Stimulated activated CD8-positive, alpha-beta memory T cell treated with anti-CD3 and anti-CD28 coated beads, Interleukin-12 subunit alpha, Interleukin-12 subunit beta, amount 100 ng/mL, for 1 hour (primary cell): ENCODE results near the gene C19orf44.
"Not testable (repeated sequence)": the region's sequence is repeated elsewhere in the genome, so short reads cannot be mapped to it uniquely, and the experiment has no call there.

Source experiments
- DNase-seq: peaks from one replicate; pipeline ENCODE4 v3.0.0-alpha.2; 2020; ENCODE audit warnings: low read depth

Gene C19orf44

DNA sequence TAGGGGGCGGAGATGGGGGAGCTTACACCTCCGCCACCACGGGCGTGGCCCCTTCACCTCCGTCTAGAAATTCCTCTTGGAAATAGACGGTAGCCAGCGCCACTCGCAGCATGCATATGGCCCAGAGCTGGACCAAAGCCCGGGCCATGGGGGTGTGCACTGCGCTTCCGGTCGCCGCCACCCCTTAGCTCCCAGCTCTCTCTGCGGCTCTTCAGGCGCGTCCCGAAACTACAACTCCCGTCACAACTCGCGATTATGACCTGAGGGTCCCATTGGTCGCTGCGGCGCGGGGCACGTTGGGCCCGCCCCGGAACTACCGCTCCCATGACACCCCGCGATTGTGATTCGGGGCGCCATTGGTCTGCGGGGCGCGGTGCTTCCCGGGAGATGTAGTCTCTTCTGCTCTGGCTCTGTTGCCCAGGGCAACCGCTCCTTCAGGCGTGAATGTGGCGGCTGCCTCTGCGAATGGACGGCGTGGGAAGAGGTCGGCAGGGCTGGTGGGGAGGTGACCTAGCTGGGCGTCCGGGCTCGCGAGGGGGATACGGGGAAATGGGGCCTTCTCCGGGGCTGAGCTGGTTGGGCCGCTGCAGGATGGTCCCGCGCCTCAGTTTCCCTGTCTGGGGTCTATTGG lies at the start of gene C19orf44, which contains the start of gene CALR3:
Gene C19orf44 (plus strand): TSS at position 413 of the 631 bp plus-strand sequence. CDS start 4,399 bp downstream, outside the sequence.
Gene CALR3 (minus strand): TSS at position 186 of the 631 bp plus-strand sequence. CDS start 38 bp downstream, at position 148.
- DNase-seq = peak; percentile 94

DNA sequence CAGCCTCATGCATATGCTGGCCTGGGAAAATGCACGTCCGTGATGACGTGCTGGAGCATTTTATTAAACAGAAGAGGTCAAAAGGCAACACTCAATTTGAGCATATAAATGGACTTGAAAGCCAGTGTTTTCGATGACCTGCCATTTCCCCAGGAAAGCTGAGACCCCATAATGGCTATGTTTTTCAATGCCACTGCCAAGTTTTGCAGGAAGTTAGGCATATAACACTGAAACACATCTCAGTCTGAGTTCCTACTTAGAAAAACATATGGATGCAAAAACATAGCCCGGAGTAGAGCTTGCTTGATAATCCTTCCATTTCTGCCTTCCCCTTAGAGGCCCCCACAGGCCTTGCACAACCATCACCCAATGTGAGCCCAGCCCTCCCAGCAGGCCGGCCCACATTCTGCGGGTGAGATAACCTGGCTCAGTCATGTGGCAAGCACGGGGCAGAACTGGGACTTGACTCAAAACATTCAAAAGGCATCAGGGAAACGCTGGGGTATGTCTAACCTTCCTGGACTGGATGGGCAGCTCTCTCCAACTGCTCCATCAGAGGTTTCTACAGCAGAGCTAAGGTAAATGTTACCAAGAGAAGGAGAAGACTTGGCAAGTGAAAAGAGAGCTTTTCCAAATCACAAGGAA lies 49.3 kb upstream of the C19orf44 start:
- DNase-seq = peak; percentile 14

DNA sequence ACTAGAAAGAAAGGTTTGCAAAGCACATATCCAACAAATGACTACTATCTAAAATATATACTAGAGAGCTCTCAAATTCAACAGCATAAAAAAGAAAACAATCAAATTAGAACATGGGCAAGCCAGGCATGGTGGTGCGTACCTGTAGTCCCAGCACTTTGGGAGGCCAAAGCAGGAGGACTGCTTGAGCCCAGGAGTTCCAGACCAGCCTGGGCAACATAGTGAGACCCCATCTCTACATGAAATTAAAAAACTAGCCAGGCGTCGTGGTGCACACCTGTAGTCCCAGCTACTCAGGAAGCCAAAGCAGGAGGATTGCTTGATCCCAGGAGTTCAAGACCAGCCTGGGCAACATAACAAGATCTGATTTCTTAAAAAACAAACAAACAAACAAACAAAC lies 47.3 kb upstream of the C19orf44 start:
- DNase-seq = not testable (repeated sequence)

DNA sequence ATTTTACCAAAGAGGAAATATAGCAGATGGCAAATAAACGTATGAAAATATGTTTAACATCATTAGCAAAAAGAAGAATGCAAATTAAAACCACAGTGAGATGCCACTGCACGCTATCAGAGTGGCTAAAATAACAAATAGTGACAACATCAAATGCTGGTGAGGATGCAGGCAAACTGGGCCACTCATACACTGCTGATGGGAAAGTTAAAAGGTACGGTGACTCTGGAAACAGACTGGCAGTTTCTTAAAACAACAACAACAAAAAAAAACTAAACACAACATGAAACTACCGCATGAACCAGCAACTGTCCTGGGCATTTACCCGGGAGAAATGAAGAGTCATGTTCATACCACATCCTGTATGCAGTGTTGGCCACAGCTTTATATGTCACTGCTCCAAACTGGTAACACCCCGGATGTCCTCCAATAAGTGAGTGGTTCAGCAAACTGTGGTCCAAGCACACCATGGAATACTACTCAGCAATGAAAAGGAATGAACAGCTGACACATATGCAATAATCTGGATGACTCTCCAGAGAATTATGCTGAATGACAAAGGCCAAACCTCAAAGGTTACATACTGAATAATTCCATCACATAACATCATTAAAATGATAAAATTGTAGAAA lies 46.7 kb upstream of the C19orf44 start:
- DNase-seq = peak; percentile 22

DNA sequence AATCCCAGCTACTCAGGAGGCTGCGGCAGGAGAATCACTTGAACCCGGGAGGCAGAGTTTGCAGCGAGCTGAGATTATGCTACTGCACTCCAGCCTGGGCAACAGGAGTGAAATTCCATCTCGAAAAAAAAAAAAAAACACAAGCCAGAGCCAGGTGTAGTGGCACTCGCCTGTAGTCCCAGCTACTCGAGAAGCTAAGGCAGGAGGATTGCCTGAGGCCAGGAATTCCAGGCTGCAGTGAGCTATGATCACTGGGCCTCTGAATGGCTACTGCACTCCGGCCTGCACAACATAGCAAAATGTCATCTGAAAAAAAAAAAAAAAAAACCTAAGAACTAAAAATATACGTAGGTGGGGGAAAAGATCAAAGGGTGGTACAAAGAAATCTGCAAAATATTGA lies 43.9 kb upstream of the C19orf44 start:
- DNase-seq = no peak

DNA sequence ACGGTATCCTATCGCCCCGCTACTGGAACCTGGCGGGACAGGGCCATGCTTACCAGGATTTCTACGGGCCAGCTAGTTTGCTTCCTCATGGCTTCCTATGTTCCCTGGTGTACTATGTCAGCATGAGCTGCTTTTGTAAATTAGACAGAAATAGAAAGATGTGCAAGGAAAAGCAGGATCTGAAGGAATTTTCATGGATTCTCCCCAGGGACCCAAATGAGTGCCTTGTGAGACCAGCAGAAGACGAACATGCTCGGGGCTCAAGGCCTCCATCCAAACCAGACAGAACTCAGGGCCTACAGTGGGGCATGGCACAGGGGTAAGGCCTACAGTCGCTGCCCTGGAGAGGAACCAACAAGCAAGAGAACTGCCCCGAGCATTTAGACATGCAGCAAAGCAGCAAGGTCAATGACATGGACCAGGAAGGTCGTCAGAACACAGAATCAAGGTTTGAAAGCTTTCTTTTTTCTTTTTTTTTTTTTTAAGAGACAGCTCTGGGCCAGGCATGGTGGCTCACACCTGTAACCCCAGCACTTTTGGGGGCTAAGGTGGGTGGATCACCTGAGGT lies 41.8 kb upstream of the C19orf44 start:
- no peak for DNase-seq

DNA sequence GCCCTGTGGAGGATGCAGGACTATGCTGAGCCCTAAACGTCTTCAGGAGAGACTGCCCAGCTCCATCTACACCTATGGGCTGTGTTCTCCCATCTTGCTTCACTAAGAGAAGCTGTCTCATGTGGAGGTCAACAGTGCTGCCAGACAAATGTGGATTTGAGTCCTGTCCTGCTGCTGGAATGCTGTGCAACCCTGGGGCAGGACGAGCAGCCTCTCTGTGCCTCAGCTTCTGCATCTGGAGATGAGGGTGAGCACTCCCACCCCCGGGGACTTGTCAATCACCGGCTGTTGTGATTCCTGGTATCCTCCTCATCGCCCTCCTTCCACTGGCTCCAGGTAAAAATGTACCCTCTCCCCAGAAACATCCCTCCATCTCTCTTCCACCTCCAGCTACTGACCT lies 40.7 kb upstream of the C19orf44 start:
- DNase-seq = no peak

DNA sequence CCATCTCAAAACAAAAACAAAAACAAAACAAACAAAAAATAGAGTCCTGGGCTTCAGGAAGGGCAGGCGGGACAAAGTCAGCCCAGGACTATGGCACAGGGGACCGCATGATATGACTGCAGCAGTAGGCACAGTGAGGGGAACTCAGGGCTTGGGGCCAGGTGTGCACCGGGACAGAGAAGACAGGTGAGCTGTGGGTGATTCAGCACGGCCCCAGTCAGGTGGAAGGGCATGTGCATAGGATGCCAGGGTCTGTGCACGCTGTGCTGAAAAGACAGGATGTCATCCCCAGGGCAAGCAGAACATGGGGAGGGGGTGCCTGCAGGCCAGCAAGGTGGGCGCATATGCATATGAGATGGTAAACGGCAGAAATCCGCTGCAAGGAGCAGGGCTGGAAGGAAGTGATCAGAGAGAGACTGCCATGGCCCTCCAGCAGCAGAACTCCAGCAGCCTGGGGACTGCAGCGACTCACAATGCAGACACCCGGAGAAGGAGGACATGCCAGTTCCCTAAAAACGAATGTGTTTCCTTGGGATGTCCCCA lies 39.5 kb upstream of the C19orf44 start:
- no peak for DNase-seq

DNA sequence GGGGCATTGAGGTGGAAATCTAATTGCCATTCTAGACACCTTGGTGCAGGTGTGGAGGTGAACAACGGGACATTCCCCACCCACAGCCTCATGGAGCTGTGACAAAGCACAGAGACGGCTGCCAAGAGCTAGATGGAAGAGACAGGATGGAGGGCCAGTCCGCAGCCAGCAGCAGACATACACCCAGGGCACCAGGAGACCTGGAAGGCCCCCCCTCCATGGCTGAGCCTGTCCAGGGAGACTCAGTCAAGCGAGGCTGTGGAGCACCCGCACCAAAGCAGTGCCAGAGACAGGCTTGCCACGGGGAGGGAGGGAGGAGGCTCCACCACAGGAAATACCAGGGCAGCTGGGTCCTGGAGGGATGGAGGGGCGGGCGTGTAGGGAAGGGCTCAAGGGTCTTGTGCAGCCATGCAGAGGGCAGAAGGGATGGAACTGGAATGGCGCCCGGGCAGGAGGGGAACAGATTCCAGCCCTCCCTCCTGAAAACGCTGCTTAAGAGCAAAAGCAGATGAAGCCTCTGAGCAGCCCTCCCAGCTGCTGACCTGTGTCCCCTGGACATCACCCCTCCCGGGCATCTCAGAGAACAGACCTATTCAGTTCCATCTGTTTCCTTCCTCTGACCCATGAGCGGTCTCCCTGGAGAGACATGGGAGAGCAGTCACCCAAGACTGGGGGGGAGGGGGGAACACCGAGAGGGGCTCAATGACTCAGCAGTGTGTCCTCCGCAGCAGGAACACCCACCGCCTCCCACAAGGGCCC lies 38.8 kb upstream of the C19orf44 start:
- DNase-seq = no peak

DNA sequence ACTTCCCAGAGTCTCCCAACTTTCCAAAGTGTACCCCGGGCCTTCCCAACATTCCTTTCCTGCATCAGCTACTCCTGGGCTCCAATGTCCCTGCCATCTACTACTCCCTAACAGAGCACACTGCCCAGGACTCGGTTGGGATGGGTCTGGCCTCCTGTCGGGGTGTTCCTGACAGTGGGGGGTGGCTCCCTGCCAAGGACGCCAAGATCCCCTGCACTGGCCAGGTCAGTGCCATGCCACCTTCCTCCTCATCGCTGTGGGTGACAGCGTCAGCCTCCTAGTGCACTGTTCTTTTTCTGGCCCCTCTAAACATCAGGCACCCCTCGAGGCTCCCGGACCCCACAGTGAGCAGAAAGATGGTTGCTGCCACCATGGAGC lies 38.3 kb upstream of the C19orf44 start:
- DNase-seq = no peak

DNA sequence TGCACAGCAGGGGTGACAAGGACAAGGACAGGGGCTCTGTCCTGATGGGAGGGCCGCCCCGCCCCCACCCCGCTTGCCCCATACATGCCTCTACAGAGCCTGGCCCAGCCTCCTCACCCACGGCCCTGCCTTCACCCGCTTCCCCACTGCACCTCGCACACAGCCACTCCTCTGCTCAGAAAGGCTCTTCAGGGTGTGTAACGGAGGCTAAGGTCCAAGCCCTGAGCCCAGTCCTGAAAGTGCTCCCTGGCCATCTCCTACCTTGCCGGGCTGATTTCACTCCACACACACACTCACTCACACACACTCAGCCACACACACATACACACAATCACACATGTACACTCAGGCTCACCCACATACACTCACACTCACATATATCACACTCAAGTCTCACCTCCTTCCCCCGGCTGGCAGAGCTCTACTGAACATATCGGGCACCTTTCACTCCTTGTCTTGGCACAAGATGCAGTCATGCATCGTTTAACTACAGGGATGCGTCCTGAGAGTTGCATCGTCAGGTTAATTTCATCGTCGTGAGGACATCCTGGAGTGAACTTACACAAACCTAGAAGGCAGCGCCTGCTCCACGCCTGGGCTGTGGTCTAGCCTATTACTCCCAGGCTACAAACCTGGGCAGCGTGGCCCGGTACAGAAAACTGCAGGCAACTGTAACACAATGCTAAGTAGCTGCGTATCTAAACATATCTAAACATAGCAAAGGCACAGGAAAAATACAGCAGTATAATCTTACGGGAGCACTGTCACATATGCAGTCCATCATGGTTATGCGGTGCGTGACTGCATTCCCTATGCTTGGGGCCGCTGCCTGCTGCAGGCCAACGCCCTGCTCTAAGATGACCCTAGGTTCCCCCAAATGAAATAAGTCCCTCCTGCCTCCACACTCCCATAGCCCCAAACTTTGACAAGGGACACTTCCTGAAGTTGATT lies 37.5 kb upstream of the C19orf44 start:
- no peak for DNase-seq

DNA sequence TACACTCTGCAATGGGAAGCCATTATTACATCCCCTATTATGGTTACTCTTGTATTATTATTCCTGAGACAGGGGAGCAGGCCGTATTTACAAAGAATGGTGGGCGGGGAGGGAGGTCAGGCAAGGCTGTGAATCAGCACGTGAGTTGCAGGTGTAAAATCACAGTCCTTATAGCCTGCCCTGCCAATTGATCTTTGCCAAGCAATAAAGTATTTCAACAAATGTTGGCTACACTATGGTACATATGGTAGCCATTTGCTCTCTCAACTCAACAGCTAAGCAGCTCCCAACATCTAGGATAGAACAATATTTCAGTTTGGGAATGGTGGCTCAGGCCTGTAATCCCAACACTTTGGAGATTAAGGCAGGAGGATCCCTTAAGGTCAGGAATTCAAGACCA lies 36.5 kb upstream of the C19orf44 start:
- DNase-seq = no peak

DNA sequence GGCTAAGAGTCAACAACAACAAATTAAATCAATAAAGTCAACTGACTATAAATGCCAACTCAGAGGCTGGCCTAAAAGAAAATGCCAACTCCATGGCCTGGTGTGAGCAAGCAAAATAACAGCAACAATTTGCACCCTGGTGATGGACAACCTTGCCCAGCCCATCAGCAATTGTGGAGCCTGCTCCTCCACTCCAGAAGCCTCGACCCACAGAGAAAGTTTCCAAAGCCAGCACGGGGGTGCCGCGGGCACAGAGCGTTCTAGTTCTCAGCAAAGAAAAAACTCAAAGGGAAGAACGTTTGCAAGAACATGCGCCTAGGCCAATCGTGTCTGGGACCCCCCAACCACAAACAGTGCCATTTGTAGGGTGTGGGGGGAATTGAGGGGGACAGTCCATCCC lies 35.7 kb upstream of the C19orf44 start:
- no peak for DNase-seq

DNA sequence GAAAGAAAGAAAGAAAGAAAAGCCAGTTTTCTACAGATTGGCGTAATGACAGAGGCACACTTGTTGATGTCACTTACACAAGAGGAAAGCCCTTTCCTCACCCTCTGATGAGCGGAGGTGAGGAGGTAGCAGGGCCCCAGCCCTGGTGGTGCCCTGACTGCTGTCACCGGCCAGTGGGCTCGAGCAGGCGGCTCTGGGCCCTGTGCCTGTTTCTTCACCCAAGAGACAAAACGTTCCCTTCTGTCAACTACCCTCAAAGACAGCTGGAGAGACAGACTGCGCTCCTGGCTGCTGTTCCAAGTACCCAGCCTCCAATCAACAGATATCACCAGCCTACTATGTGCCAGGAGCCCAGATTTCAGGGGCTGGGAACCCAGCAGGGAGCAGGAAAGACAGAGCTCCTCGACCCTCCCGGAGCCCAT lies 34.6 kb upstream of the C19orf44 start:
- DNase-seq = no peak

DNA sequence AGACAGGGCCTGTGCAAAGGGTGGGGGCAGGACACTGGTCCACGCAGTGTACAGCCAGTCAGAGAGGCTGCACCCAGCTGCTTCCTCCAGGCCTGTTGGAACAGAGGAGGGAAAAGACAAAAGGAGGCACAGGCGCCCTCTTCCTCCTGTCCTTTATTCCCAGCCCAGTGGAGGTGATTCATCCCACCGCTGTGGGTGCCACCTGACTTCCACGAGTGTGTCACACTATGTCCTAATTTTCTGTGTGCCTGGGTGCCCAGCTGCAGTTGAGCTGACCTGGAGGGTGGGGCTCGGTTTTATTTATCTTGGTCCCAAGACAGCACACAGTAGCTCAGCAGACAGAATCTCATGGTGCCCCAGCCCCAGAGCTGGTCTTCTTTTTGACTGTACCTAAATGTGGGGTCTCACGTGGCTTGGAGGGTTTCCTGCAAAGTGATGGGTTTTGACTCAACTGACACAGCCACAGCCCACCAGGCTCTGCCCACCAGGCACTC lies 33.4 kb upstream of the C19orf44 start:
- no peak for DNase-seq

DNA sequence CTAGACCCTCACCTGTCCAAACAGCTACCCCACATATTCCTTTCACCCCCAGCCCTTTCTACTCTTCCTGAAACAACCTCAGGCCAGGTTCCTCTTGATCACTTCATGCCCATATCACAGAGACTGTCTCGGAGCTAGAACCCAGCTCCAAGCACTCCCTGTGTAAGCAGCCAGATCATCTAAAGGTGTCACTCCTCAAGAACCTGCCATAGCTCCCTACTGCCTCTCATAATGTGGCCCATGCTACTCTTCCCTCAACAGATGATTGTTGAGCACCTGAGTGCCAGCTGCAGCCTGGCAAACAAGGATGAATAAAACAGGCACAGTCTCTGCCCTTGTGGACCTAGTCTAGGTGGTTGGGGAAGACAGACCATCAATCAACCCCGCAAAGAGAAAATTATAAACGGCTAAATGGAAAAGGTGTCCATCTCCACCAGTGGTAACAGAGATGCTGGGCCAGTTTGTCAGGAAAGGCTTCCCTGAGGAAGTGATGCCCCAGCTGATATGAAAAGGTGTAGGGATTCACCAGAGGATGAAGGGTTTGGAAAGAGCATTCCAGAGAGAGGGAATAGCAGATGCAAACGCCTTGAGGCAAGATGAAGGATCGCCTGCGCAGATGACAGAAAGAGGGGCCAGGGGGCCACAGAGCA lies 32.7 kb upstream of the C19orf44 start:
- DNase-seq = no peak

DNA sequence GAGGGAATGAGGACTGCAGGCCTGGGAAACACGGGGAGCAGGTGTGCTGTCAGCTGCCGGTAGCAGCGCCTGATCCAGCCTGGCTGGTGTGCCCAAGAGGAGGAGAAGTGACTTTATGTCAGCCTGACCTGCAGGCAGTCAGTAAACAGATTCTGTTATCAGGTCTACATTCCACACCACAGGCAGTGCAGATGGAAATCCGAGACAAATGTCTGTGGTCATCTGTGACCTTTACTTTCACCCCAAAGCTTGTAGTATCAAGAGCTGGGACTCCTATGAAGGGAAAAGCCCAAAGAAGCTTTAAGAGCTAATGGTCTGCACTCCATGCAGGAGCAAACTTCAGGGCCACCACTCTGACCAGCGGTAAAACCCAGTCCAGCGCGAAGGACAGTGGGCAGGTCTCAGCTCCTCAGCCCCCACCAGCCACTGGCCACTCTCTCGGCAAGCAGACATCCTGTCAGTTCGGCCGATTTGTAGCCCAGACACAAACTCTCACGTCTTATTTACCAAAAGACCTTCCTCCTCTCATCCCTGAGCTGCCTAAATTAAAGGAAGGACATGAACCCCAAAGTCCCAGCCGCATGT lies 32.1 kb upstream of the C19orf44 start:
- no peak for DNase-seq

DNA sequence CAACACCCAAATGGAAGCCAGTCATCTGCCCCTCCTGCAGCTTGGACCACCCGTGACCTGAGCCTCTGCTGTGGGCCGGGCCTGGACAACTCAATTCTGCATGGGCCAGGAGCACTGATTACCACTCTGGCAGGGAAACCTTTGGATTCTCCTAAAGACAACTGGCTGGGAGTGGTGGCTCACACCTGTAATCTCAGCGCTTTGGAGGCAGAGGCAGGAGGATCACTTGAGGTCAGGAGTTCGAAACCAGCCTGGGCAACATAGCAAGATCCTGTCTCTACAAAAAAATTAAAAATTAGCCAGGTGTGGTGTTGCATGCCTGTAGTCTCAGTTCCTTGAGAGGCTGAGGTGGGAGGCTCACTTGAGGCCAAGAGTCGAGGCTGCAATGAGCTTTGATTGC lies 31.0 kb upstream of the C19orf44 start:
- DNase-seq = no peak

DNA sequence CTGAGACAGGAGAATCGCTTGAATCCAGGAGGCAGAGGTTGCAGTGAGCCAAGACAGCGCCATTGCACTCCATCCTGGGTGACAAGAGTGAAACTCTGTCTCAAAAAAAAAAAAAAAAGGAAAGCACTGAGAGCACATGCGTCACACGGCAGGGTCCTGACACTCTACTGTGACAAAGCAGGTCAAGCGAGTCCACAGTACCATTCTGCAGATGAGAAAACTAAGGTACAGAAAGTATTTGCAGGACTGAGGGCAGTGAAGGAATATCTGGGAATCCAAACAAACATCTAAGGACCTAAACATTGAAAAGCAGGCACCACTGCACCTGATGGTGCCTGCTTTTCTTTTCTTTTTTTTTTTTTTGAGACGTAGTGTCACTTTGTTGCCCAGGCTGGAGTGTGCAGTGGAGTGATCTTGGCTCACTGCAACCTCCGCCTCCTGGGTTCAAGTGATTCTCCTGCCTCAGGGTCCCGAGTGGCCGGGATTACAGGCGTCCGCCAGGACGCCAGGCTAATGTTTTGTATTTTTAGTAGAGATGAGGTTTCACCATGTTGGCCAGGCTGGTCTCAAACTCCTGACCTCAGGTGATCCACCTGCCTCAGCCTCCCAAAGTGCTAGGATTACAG lies 29.3 kb upstream of the C19orf44 start:
- DNase-seq = not testable (repeated sequence)
